Activated T-helper 2 cell treated with anti-CD3 and anti-CD28 coated beads, Interferon-gamma antibody, Interleukin-2, Interleukin-4, amounts not matched to agents 10 μg/mL and 5 μg/mL and 100 μg/mL, durations not matched to agents 14 hours and 24 hours and 36 hours (primary cell): ENCODE data around the gene TFF3. TPM values are rescaled to one million over a fixed set of nuclear protein-coding genes. Genes with fewer than 3 reads are reported as not detected.

ENCODE experiments used
- DNase-seq: peaks from one replicate; pipeline ENCODE4 v3.0.0; 2021; ENCODE audit warnings: low spot score
- H3K27ac Mint-ChIP-seq: one replicate; pipeline ENCODE4 v1.8.0; 2021; ENCODE audit warnings: mixed read lengths
- H3K27me3 Mint-ChIP-seq: one replicate; pipeline ENCODE4 v1.8.0; 2021; ENCODE audit warnings: low read depth, mixed read lengths
- H3K36me3 Mint-ChIP-seq: one replicate; pipeline ENCODE4 v1.8.0; 2021; ENCODE audit warnings: low read depth, mixed read lengths
- H3K4me1 Mint-ChIP-seq: one replicate; pipeline ENCODE4 v1.8.0; 2021; ENCODE audit warnings: low read depth, mixed read lengths
- H3K4me3 Mint-ChIP-seq: one replicate; pipeline ENCODE4 v1.8.0; 2021; ENCODE audit warnings: low read depth, mild to moderate bottlenecking, moderate library complexity, mixed read lengths
- H3K9me3 Mint-ChIP-seq: one replicate; pipeline ENCODE4 v1.8.0; 2021; ENCODE audit warnings: mixed read lengths
- intact Hi-C: fragments of 100-400 bp; cut with micrococcal nuclease; formaldehyde crosslinking; loops from one replicate; pipeline ENCODE4 v1.15.1; 2023
- total RNA-seq: library from RNA; stranded (reverse); gene quantifications from 2 replicates; pipeline ENCODE4 v1.2.3, GENCODE V29; 2022

TFF3 gene
- total RNA-seq, 1 donor from 2014 or later: not detected

DNA sequence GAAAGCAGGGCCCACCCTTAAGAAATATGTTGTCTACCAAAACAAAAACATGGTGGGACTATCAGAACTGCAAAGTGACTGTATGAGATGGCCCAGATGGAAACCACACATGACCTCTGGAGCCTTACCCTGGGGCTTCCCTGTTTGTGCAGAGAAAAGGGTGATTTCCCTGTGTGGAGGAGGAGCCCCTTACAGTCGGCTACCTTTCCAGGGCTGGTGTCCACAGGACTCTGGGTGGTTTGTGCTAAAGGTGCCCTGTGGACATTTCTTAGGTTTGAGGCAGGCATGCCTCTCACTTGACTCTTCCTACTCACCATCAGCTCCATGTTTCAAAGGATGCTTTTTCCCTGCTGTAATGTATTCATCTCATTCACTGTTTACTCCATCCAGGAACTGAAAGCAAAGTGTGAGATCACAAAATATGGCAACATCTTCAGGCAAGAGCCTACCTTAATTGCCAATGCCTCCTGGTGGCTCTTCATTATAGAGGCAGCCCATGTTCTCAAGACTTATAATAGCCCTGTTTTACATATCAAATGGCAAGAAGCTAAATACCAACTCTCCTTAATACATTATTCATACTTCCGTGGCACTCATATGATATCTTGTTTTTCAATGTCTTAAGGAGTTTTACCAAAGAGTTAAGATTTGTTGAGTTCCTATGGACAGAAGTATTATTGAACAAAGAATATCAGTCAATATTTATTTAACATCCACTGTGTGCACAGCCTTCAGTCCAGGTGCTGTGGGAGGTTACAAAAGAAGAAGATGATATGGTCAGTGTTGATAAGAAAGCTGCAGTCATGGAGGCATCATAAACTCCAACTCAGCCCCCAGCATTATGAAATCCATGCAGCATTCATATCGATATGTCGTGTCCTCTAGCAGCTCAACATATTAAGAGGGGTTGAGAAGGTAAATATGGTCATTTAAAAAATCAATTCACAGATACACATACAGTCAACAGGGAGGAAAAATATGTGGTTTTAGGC, 15.5 kb upstream of the TFF3 start:
- H3K27ac Mint-ChIP-seq: no peak overlapping the region
- peaks cover 2% of the 10 kb centered on the region for H3K4me1 Mint-ChIP-seq
- H3K9me3 Mint-ChIP-seq: peaks cover 19% of the 10 kb centered on the region
- H3K4me3 Mint-ChIP-seq: no peak overlapping the region
- no peak for DNase-seq
- H3K36me3 Mint-ChIP-seq: peaks cover 4% of the 10 kb centered on the region
- intact Hi-C loops: no loop called here
- H3K27me3 Mint-ChIP-seq: peaks cover 54% of the 10 kb centered on the region

GRCh38 chr21:42324896-42325295, 9.7 kb upstream of the TFF3 start:
- Mint-ChIP-seq H3K4me1 (no peaks in the 10 kb centered on the region), H3K27me3 (peaks cover 40% of the 10 kb centered on the region), H3K36me3 (no peaks in the 10 kb centered on the region), H3K27ac (no peak overlapping the region), H3K4me3 (no peak overlapping the region), H3K9me3 (no peaks in the 10 kb centered on the region)
- intact Hi-C loops: loop anchor here (10.0 kb wide), 1 partner anchor 60 kb away; no protein-coding TSS in a partner anchor
- no peak for DNase-seq

GRCh38 chr21:42321845-42322244, 6.6 kb upstream of the TFF3 start:
- H3K36me3 Mint-ChIP-seq: no peaks in the 10 kb centered on the region
- intact Hi-C loops: loop anchor here (10.0 kb wide), 1 partner anchor 57 kb away; no protein-coding TSS in a partner anchor

DNA sequence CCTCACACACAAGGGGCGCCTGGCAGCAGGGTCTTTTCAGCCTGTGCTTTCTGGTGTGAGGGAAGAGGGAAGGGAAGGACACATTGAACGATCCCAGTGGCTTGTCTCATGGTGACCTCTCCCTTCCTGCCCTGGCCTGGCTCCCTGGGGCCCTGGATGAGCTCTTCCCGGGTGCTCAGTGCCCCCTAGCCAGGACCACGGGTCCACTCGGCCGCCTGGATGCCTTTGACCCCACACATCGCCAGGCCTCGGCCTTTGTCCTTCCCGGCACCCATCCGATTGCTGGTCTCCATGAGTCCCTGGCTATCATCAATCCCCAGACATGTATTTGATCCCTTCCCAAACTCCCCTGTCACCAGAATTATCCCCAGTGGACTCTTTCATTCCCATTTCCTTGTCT, 6.0 kb upstream of the TFF3 start:
- H3K4me3 Mint-ChIP-seq: no peak overlapping the region
- peaks cover 5% of the 10 kb centered on the region for H3K4me1 Mint-ChIP-seq
- no peak overlapping the region for H3K27ac Mint-ChIP-seq
- no peak for DNase-seq
- H3K36me3 Mint-ChIP-seq: no peaks in the 10 kb centered on the region
- peaks cover 22% of the 10 kb centered on the region for H3K27me3 Mint-ChIP-seq
- no peaks in the 10 kb centered on the region for H3K9me3 Mint-ChIP-seq
- intact Hi-C loops: loop anchor here (10.0 kb wide), 1 partner anchor 56 kb away; no protein-coding TSS in a partner anchor

More at GRCh38 chr21:42321845-42322244, 6.6 kb upstream of the TFF3 start:
- no peak overlapping the region for H3K4me3 Mint-ChIP-seq
- peaks cover 5% of the 10 kb centered on the region for H3K4me1 Mint-ChIP-seq
- H3K27me3 Mint-ChIP-seq: peaks cover 25% of the 10 kb centered on the region
- no peak overlapping the region for H3K27ac Mint-ChIP-seq
- no peaks in the 10 kb centered on the region for H3K9me3 Mint-ChIP-seq
- no peak for DNase-seq

- peaks cover 5% of the 10 kb centered on the region for H3K4me1 Mint-ChIP-seq
Observed at GRCh38 chr21:42320791-42321190, 5.6 kb upstream of the TFF3 start.

GRCh38 chr21:42319851-42320572, 4.8 kb upstream of the TFF3 start:
- H3K36me3 Mint-ChIP-seq: no peaks in the 10 kb centered on the region
- DNase-seq: no peak
- H3K4me3 Mint-ChIP-seq: no peak overlapping the region
- no peaks in the 10 kb centered on the region for H3K9me3 Mint-ChIP-seq
- intact Hi-C loops: loop anchor here (10.0 kb wide), 2 partner anchors 55 to 215 kb away; no protein-coding TSS in a partner anchor
- peaks cover 5% of the 10 kb centered on the region for H3K4me1 Mint-ChIP-seq
- H3K27ac Mint-ChIP-seq: no peak overlapping the region
- H3K27me3 Mint-ChIP-seq: peaks cover 13% of the 10 kb centered on the region

More at GRCh38 chr21:42320791-42321190, 5.6 kb upstream of the TFF3 start:
- Mint-ChIP-seq H3K36me3 (no peaks in the 10 kb centered on the region), H3K9me3 (no peaks in the 10 kb centered on the region), H3K27ac (no peak overlapping the region), H3K4me3 (no peak overlapping the region), H3K27me3 (peaks cover 21% of the 10 kb centered on the region)
- intact Hi-C loops: loop anchor here (10.0 kb wide), 1 partner anchor 56 kb away; no protein-coding TSS in a partner anchor
- no peak for DNase-seq

GRCh38 chr21:42319376-42319775, 4.2 kb upstream of the TFF3 start:
- no peaks in the 10 kb centered on the region for H3K36me3 Mint-ChIP-seq
- peaks cover 9% of the 10 kb centered on the region for H3K27me3 Mint-ChIP-seq
- H3K9me3 Mint-ChIP-seq: no peaks in the 10 kb centered on the region
- no peak overlapping the region for H3K27ac Mint-ChIP-seq
- H3K4me1 Mint-ChIP-seq: peaks cover 5% of the 10 kb centered on the region
- no peak for DNase-seq
- H3K4me3 Mint-ChIP-seq: no peak overlapping the region
- intact Hi-C loops: loop anchor here (10.0 kb wide), 1 partner anchor 215 kb away; no protein-coding TSS in a partner anchor

DNA sequence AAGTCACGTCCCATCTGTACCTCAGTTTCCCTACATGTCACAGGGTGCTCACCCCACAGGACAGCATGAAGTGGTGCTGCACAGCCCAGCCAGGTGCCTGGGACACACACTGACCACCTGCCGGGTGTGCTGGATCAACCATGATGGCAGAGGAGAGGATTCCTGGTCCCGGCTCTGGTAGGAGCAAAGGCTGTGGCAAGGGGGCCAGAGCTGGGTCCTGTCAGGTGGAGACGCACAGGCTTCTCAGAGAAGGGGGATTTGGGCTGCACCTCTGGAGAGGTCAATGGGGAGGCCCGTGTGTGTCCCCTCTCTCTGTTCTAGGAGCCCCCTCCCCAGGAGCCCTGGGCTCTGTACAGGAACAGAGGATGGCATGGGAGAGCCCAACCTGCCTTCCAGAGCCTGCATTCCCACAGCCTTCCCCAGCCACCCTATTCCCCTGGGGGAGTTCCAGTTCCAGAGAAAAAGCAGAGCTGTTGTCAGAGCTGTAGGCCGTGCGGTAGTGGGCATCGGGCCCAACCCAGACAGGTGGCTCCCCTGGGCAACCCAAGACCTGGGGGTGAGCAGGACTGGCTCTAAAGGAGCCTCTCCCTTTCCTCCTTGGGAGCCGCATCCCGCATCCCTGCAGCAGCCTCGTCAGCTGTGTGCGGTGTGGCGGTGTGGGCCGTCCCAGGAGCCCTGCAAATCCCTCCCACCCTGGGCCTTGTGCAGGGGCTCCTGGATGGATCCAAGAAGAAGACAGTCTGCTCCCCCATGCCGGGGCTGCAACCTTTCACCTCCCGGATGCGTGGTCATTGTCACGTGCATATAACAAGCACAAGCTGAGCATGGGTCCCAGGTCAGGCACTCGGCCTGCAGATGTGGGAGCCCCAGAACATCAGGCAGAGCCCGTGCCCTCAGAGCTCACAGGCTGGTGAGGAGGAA, 2.9 kb upstream of the TFF3 start:
- intact Hi-C loops: loop anchor here (10.0 kb wide), 1 partner anchor 217 kb away; no protein-coding TSS in a partner anchor
- Mint-ChIP-seq H3K36me3 (no peaks in the 10 kb centered on the region), H3K4me3 (no peak overlapping the region), H3K27ac (no peak overlapping the region), H3K9me3 (no peaks in the 10 kb centered on the region), H3K27me3 (no peaks in the 10 kb centered on the region), H3K4me1 (peaks cover 5% of the 10 kb centered on the region)
- DNase-seq: no peak

GRCh38 chr21:42317341-42317741, 2.1 kb upstream of the TFF3 start:
- intact Hi-C loops: loop anchor here (10.0 kb wide), 1 partner anchor 217 kb away; no protein-coding TSS in a partner anchor
- no peak for DNase-seq
- Mint-ChIP-seq H3K4me3 (no peak overlapping the region), H3K27me3 (no peaks in the 10 kb centered on the region), H3K9me3 (no peaks in the 10 kb centered on the region), H3K4me1 (peaks cover 5% of the 10 kb centered on the region), H3K36me3 (no peaks in the 10 kb centered on the region), H3K27ac (no peak overlapping the region)

DNA sequence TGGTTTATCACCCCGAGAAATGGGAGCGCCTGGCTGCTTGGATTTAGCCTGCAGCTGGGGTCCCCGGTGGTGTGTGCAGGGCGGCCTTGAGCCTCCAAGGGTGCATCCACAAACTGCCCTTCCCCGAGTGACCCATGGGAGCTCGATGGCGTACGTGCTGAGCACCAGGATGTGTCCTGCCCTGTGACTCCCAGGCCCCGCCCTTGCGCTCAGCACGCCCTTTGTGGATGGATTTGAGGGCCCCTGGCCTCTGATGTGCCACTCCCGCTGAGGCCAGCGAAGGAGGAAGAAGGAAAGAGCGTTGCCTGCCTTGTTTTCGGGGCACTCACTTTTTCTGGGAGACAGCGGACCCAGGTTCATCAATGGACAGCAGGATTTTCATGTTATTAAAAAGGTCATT, 1.7 kb upstream of the TFF3 start:
- H3K36me3 Mint-ChIP-seq: no peaks in the 10 kb centered on the region
- H3K27ac Mint-ChIP-seq: no peak overlapping the region
- no peaks in the 10 kb centered on the region for H3K27me3 Mint-ChIP-seq
- intact Hi-C loops: loop anchor here (10.0 kb wide), 1 partner anchor 218 kb away; no protein-coding TSS in a partner anchor
- H3K9me3 Mint-ChIP-seq: no peaks in the 10 kb centered on the region
- no peak for DNase-seq
- H3K4me3 Mint-ChIP-seq: no peak overlapping the region
- peaks cover 5% of the 10 kb centered on the region for H3K4me1 Mint-ChIP-seq

DNA sequence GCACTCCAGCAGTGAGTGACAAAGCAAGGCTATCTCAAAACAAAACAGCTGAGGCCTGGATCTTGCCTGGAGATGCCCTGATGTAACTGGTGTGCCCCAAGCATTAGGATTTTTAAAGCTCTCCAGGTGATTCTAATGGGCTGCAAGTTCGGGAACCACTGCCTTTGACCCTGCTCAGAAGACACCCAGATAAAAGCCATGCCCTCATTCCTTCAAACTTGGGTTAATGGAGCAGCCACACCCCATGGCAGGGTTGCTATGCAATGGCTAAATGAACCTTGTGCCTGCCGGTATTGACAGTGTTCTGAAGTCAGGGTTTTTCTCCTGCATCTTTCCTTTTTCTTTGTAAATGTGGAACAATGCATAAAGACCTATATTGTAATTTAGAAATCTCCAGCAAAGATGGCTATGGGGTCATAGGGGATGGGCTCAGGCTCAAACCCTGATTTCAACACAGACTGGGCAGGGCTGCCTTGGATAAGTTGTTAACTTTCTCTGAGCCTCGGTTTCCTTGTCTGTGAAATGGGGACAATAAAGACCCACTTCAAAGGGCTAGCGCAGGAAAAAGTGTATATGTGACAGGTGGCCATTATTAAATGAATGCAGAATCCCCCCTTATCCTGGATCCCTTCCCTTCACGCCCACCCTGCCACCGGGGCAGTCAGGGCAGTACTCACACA, 453 bp downstream of the TFF3 start:
- Mint-ChIP-seq H3K27me3 (no peaks in the 10 kb centered on the region), H3K36me3 (no peaks in the 10 kb centered on the region), H3K4me3 (no peak overlapping the region), H3K4me1 (peaks cover 5% of the 10 kb centered on the region), H3K9me3 (no peaks in the 10 kb centered on the region), H3K27ac (no peak overlapping the region)
- DNase-seq: no peak
- intact Hi-C loops: loop anchor here (10.0 kb wide), 1 partner anchor 220 kb away; no protein-coding TSS in a partner anchor
